ENCODE measurements around the gene MTURN. TPM values are rescaled to one million over a fixed set of nuclear protein-coding genes. Genes with fewer than 3 reads are reported as not detected.

The MTURN gene
- total and polyA plus RNA-seq, 10 of the 15 experiments (the other 5 are each of a cell fraction or from before 2014, with no cell fraction given) = 0.52 to 5.0 (median 3.3) TPM

- TF ChIP-seq IRF5 (IDR thresholded peaks at IDR 0.05; ENCODE audit: borderline replicate concordance) = no peak
- no peak for TF ChIP-seq NFXL1 (IDR thresholded peaks at IDR 0.05; ENCODE audit: borderline replicate concordance)
- no peak for TF ChIP-seq CTCF (IDR thresholded peaks at IDR 0.05 in 2 of 3, conservative IDR thresholded peaks at IDR 0.05 in 1 of 3; ENCODE audit: control insufficient read depth in 2 of 3, extremely low read depth in 1 of 3, insufficient read depth in 1 of 3, low read depth in 3 of 3, low read length in 3 of 3)
- no peak for TF ChIP-seq HDAC6 (IDR thresholded peaks at IDR 0.05; ENCODE audit: unreplicated experiment)
- TF ChIP-seq MLLT1 (IDR thresholded peaks at IDR 0.05) = peak; percentile 52; the same call in 1 of the 2 replicates
- TF ChIP-seq RBBP5 (conservative IDR thresholded peaks at IDR 0.05) = no peak
- no peak for TF ChIP-seq ZBTB40 (IDR thresholded peaks at IDR 0.05; ENCODE audit: borderline replicate concordance)
- peak; percentile 43; the same call in 1 of the 2 replicates for TF ChIP-seq WRNIP1 (IDR thresholded peaks at IDR 0.05; ENCODE audit: borderline replicate concordance, low read depth, low read length)
These were observed 66.4 kb downstream of the MTURN start (continued) for GRCh38 chr7:30201161-30201666.

Data from GM12878 (cell line).